GM21737 (cell line): ENCODE data around the gene RABGEF1.
"Not testable (repeated sequence)": the region's sequence is repeated elsewhere in the genome, so short reads cannot be mapped to it uniquely, and the experiment has no call there.

ENCODE experiments used
- ATAC-seq: cut with Tn5 transposase; IDR thresholded peaks from one replicate; pipeline ENCODE4 v1.9.1; 2021; ENCODE audit warnings: mild to moderate bottlenecking, moderate library complexity; ENCODE audit not compliant: unreplicated experiment

Gene RABGEF1

GRCh38 chr7:66845379-66846095, 105.0 kb downstream of the RABGEF1 start:
- no peak for ATAC-seq

GRCh38 chr7:66846096-66846445, 105.5 kb downstream of the RABGEF1 start:
- not testable (repeated sequence) for ATAC-seq

- not testable (repeated sequence) for ATAC-seq
Observed at GRCh38 chr7:66847523-66847855, 107.0 kb downstream of the RABGEF1 start.

GRCh38 chr7:66847879-66848790, 107.6 kb downstream of the RABGEF1 start:
- no peak for ATAC-seq

- ATAC-seq, result no peak
Observed at GRCh38 chr7:66859339-66859738, 118.8 kb downstream of the RABGEF1 start.

GRCh38 chr7:66859794-66860645, 119.5 kb downstream of the RABGEF1 start:
- no peak for ATAC-seq

GRCh38 chr7:66860767-66861166, 120.2 kb downstream of the RABGEF1 start:
- ATAC-seq, result no peak
